NOMO-1 (cell line): Measurements from ENCODE around the gene NDUFB7.
A peak's percentile ranks its signal among the peaks of the same experiment; 100 is the strongest.
"Not testable (repeated sequence)": the region's sequence is repeated elsewhere in the genome, so short reads cannot be mapped to it uniquely, and the experiment has no call there.

Experiments used
- DNase-seq, 2 experiments: peaks; one replicate each; lab custom pipeline; 2025; ENCODE audit not compliant: unreplicated experiment in 2 of 2; lab: John Stamatoyannopoulos, UW

NDUFB7 gene

GRCh38 chr19:14554382-14554812 is 17.5 kb downstream of the NDUFB7 start:
- no peak for DNase-seq

DNA sequence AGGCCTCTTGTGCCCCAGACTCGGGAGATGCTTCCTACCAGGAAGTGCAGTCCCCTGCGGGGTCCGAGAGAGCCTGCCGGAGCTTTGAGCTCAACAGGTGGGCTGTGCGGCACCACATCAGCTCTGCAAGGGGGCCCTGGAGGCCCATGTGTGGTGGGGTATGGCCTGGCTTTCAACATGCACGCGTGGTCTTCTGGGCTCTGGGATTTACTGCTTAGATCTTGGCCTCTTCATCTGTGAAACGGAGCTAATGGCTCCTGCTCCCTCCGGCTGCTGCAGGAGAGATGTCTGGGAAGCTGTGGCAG is 18.0 kb downstream of the NDUFB7 start:
- DNase-seq, result no peak

DNA sequence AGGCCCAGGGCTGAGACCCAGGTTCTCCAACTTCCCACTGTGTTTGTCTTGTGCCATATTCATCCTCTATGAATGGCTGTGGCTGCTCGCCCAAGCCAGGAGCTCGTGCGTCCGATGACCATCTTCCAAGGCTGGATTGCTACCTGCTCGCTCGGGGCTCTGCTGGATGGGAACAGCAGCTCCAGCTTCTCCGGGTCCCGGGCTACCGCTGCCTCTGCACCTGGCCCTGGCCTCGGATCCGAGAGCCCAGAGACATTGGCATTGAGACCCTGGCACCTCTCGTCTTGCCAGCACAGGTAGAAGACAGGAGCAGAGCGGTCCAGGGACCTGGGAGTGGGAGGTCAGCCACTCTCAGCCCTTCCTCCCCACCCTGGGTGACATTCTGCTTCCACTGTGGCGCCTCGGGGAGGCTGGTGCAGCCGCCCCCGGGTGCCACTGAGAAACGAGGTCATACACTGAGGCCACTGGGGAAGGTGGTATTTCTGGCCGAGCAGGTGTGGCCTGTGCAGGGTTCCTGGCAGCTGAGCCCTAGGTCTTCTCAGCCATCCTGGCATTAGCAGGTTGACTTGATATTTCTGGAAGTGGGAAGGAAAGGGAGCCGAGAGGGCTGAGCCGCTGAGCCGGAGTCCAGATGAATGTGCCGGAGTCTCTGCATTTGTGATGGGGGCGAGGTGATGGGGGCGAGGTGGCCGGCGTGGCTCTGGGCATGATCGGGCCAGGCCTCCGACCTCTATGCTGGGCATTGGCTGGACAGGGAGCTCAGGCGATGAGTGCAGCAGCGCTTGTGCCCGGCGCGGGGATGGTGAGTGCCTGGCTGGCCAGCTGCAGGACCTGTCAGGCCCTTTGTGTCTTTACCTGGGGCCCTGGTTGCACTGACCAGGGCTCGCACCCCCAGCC is 18.6 kb downstream of the NDUFB7 start:
- DNase-seq, result no peak

- not testable (repeated sequence) for DNase-seq
These were observed 19.9 kb downstream of the NDUFB7 start for GRCh38 chr19:14552006-14552360.

- peak; percentile 92 to 97 for DNase-seq
These were observed 20.5 kb downstream of the NDUFB7 start for GRCh38 chr19:14551134-14552005.

GRCh38 chr19:14550201-14550754 is 21.6 kb downstream of the NDUFB7 start:
- no peak for DNase-seq

- DNase-seq, result no peak
These were observed 26.2 kb downstream of the NDUFB7 start for GRCh38 chr19:14545716-14546082.

GRCh38 chr19:14544977-14545715 is 26.7 kb downstream of the NDUFB7 start:
- no peak for DNase-seq

- DNase-seq, result no peak
These were observed 27.8 kb downstream of the NDUFB7 start for GRCh38 chr19:14544047-14544446.

DNA sequence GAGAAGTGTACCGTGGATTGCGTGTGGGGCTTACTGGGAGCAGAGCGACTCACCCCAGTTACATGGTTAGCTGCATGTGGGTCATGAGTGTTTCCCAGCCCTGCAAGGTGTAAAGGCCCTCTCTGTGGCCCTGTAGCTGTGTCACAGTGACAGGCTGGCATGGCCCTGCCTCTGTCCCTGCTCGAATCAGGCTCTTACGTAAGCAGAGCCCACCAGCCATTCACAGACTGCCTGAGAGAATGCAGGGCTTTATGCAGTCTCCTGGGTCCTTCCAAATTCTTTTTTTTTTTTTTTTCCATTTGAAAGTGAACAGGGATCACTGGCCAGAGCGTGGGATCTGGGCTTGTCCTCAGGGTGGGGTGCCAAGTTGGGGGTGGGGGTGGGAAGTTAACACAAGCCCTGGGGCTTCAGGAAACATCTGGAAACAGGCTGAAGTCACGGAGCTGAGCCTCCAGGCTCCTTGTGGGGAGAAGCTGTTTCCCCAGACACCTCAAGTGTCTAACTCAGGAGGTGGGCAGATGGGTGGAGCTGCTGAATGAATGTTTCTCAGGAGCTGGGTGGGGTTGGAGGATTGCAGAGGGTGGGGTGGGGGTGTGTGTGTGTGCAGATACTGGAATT is 29.0 kb downstream of the NDUFB7 start:
- no peak for DNase-seq

GRCh38 chr19:14541979-14542378 is 29.9 kb downstream of the NDUFB7 start:
- DNase-seq, result not testable (repeated sequence)

- DNase-seq, result peak; percentile 70 to 85
These were observed 30.9 kb downstream of the NDUFB7 start for GRCh38 chr19:14540741-14541525.

DNA sequence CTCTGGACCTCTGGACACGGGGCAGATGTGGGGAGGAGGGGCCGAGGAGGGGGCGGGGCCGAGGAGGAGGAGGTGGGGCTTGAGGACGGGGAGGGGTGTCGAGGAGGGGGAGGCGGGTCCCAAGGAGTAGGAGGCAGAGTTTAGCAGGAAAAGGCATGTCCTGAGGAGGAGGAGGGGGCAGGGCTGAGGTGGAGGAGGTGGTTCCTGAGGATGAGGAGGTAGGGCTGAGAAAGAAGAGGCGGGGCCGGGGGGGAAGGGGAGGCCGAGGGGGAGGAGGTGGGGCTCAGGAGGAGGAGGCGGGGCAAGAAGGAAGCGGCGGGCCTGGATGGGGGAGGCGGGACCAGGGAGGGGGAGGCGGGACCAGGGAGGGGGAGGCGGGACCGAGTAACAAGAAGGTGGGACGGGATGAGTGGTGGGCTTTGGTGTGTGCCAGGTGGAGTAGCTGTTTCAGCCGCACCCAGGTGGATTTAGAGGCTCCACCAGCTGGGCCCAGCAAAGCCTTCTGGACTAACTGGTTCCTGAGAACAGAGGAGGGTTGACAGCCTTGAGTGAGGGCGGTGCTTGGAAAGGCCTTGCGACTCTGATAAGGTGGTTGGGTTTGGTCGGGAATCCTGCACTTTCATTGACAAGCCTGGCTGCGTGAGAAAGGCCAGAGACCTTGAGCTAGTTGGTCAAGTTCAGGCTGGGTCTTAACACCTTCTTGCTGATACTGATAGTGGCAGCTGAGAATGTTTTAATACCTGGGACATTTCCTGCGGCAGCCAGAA is 34.8 kb downstream of the NDUFB7 start:
- no peak for DNase-seq

DNA sequence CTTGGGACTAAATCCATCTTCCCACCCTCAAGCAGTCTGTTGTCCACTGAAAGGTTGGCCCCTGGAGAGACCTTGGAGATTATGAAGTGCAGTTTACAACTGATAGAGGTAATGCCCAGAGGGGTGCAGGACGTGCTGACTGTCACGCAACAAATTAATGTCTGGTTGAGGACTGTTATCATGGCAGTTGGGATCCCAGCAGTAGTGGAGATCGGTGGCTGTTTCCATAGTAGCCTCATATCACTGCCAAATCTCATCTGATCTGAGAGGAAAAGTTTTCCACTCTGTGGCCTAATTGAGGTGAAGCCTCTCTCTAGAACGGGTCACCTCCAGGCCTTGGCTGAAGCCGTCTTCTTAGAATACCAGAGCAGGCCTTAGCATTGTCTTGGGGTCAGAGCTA is 38.4 kb downstream of the NDUFB7 start:
- no peak for DNase-seq

- peak; percentile 43 to 49 for DNase-seq
These were observed 41.4 kb downstream of the NDUFB7 start for GRCh38 chr19:14530506-14530905.

DNA sequence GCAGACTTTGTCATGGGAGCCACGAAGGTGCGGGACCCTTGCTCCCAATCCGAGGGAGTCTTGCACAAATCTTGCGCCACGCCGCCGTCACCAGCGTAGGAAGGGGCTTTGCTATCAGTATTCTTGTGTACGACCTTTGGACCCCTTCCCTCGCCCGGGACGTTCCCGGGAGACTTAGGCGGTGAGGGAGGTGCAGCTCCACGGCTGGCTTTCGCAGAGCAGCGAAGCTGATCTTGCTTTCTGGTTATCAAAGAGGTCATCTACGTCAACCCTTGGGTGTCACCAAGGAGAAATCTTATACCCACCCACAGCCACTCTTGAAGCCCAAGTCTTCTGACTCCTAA is 41.9 kb downstream of the NDUFB7 start:
- DNase-seq, result peak in 1 of 2 experiments; percentile 29

- DNase-seq, result peak; percentile 99 to 100
These were observed 42.4 kb downstream of the NDUFB7 start, which contains the start of gene TECR for GRCh38 chr19:14529254-14530004. Gene TECR, plus strand, starts transcription at chr19:14529594. Its CDS starts 103 bp downstream, at chr19:14529697.
